ENCODE measurements around the gene GLI3.

DNA sequence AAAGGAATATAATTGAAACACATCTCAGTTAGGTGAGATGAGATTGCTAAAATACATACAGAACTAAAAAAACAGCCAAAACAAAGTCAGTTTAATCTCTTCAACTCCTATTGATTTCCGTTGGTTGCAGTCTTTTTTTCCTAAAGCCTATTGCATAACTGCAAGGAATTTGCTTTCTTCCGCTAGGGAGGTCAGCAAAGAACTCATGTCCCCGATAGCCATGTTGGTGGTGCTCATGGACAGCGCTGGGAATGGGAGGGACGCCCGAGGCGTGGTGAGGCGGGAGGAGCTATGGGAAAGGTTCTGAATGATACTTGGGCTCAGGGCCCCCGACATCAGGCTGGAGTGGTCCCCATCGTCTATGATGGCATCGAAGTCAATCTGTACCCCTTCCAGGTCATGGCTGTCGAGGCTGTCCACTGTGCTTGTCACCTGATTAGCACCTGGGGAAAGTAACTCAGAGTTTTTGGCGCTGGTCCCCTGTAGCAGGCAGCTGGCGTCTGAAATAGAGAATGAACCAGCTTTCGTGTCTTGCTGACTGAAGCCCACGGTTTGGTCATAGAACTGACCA is 272.7 kb downstream of the GLI3 start:
- TF ChIP-seq RAD21 (conservative IDR thresholded peaks at IDR 0.05 in 1 of 2, IDR thresholded peaks at IDR 0.05 in 1 of 2) (no peak), POLR2A (IDR thresholded peaks at IDR 0.05; ENCODE audit: low read length) (no peak), SMC3 (IDR thresholded peaks at IDR 0.05) (no peak), HOXA7 (CRISPR knock-in tag; IDR thresholded peaks at IDR 0.05) (no peak), CHD2 (IDR thresholded peaks at IDR 0.05; ENCODE audit: low read length, partially characterized antibody) (no peak), SREBF2 (IDR thresholded peaks at IDR 0.05) (no peak), MYC (IDR thresholded peaks at IDR 0.05; ENCODE audit: borderline replicate concordance, low read length) (no peak), MAFK (IDR thresholded peaks at IDR 0.05; ENCODE audit: partially characterized antibody) (no peak)
- TF ChIP-seq, protein P1, sequence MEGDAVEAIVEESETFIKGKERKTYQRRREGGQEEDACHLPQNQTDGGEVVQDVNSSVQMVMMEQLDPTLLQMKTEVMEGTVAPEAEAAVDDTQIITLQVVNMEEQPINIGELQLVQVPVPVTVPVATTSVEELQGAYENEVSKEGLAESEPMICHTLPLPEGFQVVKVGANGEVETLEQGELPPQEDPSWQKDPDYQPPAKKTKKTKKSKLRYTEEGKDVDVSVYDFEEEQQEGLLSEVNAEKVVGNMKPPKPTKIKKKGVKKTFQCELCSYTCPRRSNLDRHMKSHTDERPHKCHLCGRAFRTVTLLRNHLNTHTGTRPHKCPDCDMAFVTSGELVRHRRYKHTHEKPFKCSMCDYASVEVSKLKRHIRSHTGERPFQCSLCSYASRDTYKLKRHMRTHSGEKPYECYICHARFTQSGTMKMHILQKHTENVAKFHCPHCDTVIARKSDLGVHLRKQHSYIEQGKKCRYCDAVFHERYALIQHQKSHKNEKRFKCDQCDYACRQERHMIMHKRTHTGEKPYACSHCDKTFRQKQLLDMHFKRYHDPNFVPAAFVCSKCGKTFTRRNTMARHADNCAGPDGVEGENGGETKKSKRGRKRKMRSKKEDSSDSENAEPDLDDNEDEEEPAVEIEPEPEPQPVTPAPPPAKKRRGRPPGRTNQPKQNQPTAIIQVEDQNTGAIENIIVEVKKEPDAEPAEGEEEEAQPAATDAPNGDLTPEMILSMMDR (IDR thresholded peaks at IDR 0.05): no peak
- TF ChIP-seq, protein P2, sequence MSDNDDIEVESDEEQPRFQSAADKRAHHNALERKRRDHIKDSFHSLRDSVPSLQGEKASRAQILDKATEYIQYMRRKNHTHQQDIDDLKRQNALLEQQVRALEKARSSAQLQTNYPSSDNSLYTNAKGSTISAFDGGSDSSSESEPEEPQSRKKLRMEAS (IDR thresholded peaks at IDR 0.05): no peak
- TF ChIP-seq, protein P3, sequence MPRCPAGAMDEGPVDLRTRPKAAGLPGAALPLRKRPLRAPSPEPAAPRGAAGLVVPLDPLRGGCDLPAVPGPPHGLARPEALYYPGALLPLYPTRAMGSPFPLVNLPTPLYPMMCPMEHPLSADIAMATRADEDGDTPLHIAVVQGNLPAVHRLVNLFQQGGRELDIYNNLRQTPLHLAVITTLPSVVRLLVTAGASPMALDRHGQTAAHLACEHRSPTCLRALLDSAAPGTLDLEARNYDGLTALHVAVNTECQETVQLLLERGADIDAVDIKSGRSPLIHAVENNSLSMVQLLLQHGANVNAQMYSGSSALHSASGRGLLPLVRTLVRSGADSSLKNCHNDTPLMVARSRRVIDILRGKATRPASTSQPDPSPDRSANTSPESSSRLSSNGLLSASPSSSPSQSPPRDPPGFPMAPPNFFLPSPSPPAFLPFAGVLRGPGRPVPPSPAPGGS (IDR thresholded peaks at IDR 0.05): no peak
- TF ChIP-seq, protein P4, sequence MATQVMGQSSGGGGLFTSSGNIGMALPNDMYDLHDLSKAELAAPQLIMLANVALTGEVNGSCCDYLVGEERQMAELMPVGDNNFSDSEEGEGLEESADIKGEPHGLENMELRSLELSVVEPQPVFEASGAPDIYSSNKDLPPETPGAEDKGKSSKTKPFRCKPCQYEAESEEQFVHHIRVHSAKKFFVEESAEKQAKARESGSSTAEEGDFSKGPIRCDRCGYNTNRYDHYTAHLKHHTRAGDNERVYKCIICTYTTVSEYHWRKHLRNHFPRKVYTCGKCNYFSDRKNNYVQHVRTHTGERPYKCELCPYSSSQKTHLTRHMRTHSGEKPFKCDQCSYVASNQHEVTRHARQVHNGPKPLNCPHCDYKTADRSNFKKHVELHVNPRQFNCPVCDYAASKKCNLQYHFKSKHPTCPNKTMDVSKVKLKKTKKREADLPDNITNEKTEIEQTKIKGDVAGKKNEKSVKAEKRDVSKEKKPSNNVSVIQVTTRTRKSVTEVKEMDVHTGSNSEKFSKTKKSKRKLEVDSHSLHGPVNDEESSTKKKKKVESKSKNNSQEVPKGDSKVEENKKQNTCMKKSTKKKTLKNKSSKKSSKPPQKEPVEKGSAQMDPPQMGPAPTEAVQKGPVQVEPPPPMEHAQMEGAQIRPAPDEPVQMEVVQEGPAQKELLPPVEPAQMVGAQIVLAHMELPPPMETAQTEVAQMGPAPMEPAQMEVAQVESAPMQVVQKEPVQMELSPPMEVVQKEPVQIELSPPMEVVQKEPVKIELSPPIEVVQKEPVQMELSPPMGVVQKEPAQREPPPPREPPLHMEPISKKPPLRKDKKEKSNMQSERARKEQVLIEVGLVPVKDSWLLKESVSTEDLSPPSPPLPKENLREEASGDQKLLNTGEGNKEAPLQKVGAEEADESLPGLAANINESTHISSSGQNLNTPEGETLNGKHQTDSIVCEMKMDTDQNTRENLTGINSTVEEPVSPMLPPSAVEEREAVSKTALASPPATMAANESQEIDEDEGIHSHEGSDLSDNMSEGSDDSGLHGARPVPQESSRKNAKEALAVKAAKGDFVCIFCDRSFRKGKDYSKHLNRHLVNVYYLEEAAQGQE (IDR thresholded peaks at IDR 0.05): no peak
